ENCODE data around the gene PIP4K2C. TPM values are rescaled to one million over a fixed set of nuclear protein-coding genes. Genes with fewer than 3 reads are reported as not detected.
A peak's percentile ranks its signal among the peaks of the same experiment; 100 is the strongest.

The PIP4K2C gene
- total and polyA plus RNA-seq, 2 donors (not counting 1 experiment from before 2014, with no cell fraction given), result 11.9 to 24.3 TPM

GRCh38 chr12:57603324-57603723 lies 12.3 kb downstream of the PIP4K2C start:
- no peak overlapping the region for H3K4me3 ChIP-seq (replicated peaks in 1 of 4; ENCODE audit: control extremely low read depth in 1 of 4, insufficient read depth in 1 of 4, low read depth in 3 of 4, low read length in 4 of 4)
- no peaks in the 10 kb centered on the region for H3K79me2 ChIP-seq (ENCODE audit: control insufficient read depth, insufficient read depth, low read length)
- H3K27me3 ChIP-seq (ENCODE audit: control insufficient read depth, insufficient read depth, low read length), result no peaks in the 10 kb centered on the region
- no peaks in the 10 kb centered on the region for H3K9me3 ChIP-seq (ENCODE audit: control insufficient read depth, insufficient read depth, low read depth, low read length)
- H3K27ac ChIP-seq (ENCODE audit: insufficient read depth, low read length), result no peak overlapping the region
- H3K4me2 ChIP-seq (ENCODE audit: extremely low read depth, insufficient read depth, low read length), result no peak overlapping the region
- H2AFZ ChIP-seq (ENCODE audit: low read length), result no peak overlapping the region
- no peaks in the 10 kb centered on the region for H4K20me1 ChIP-seq (ENCODE audit: control insufficient read depth, extremely low read depth, insufficient read depth, low read length)
- DNase-seq (ENCODE audit: low read depth in 2 of 2), result no peak
- H3K36me3 ChIP-seq (ENCODE audit: control insufficient read depth, insufficient read depth, low read length), result no peaks in the 10 kb centered on the region
- H3K9ac ChIP-seq (ENCODE audit: insufficient read depth, low read length), result no peak overlapping the region
- TF ChIP-seq EZH2 (IDR thresholded peaks at IDR 0.05; ENCODE audit: low read length, missing control alignments) (no peak), CTCF (conservative IDR thresholded peaks at IDR 0.05 in 1 of 2, IDR thresholded peaks at IDR 0.05 in 1 of 2; ENCODE audit: low read depth in 1 of 2, low read length in 2 of 2) (no peak)
- peaks cover 5% of the 10 kb centered on the region for H3K4me1 ChIP-seq (ENCODE audit: control insufficient read depth, extremely low read depth, insufficient read depth, low read length)

GRCh38 chr12:57603815-57604453 lies 12.9 kb downstream of the PIP4K2C start:
- peak; percentile 63 to 78 for DNase-seq (ENCODE audit: low read depth in 2 of 2)
- H3K4me2 ChIP-seq (ENCODE audit: extremely low read depth, insufficient read depth, low read length), result peak overlapping the region; percentile 61
- peak overlapping the region; percentile 37 to 79 (median 60) for H3K4me3 ChIP-seq (replicated peaks in 1 of 4; ENCODE audit: control extremely low read depth in 1 of 4, insufficient read depth in 1 of 4, low read depth in 3 of 4, low read length in 4 of 4)
- H2AFZ ChIP-seq (ENCODE audit: low read length), result peak overlapping the region; percentile 85
- H3K4me1 ChIP-seq (ENCODE audit: control insufficient read depth, extremely low read depth, insufficient read depth, low read length), result peaks cover 5% of the 10 kb centered on the region
- peaks cover 2% of the 10 kb centered on the region for H3K36me3 ChIP-seq (ENCODE audit: control insufficient read depth, insufficient read depth, low read length)
- no peaks in the 10 kb centered on the region for H3K27me3 ChIP-seq (ENCODE audit: control insufficient read depth, insufficient read depth, low read length)
- no peak overlapping the region for H3K9ac ChIP-seq (ENCODE audit: insufficient read depth, low read length)
- no peaks in the 10 kb centered on the region for H3K9me3 ChIP-seq (ENCODE audit: control insufficient read depth, insufficient read depth, low read depth, low read length)
- TF ChIP-seq CTCF (conservative IDR thresholded peaks at IDR 0.05 in 1 of 2, IDR thresholded peaks at IDR 0.05 in 1 of 2; ENCODE audit: low read depth in 1 of 2, low read length in 2 of 2) (no peak), EZH2 (IDR thresholded peaks at IDR 0.05; ENCODE audit: low read length, missing control alignments) (no peak)
- no peaks in the 10 kb centered on the region for H3K79me2 ChIP-seq (ENCODE audit: control insufficient read depth, insufficient read depth, low read length)
- no peak overlapping the region for H3K27ac ChIP-seq (ENCODE audit: insufficient read depth, low read length)
- no peaks in the 10 kb centered on the region for H4K20me1 ChIP-seq (ENCODE audit: control insufficient read depth, extremely low read depth, insufficient read depth, low read length)

GRCh38 chr12:57604454-57604991 lies 13.5 kb downstream of the PIP4K2C start, which contains the start of gene DTX3:
Gene DTX3, plus strand, starts transcription at chr12:57604824. Its CDS starts 1,694 bp downstream, at chr12:57606518.
- Histone ChIP-seq H3K4me2 (ENCODE audit: extremely low read depth, insufficient read depth, low read length) (peak within 1 kb of the TSS; percentile 64), H3K9me3 (ENCODE audit: control insufficient read depth, insufficient read depth, low read depth, low read length) (no peaks in the 10 kb centered on the region), H3K79me2 (ENCODE audit: control insufficient read depth, insufficient read depth, low read length) (no peaks in the 10 kb centered on the region), H3K36me3 (ENCODE audit: control insufficient read depth, insufficient read depth, low read length) (peaks cover 2% of the 10 kb centered on the region), H4K20me1 (ENCODE audit: control insufficient read depth, extremely low read depth, insufficient read depth, low read length) (no peaks in the 10 kb centered on the region), H2AFZ (ENCODE audit: low read length) (peak within 1 kb of the TSS; percentile 85), H3K27me3 (ENCODE audit: control insufficient read depth, insufficient read depth, low read length) (no peaks in the 10 kb centered on the region), H3K9ac (ENCODE audit: insufficient read depth, low read length) (peak within 1 kb of the TSS; percentile 67), H3K4me1 (ENCODE audit: control insufficient read depth, extremely low read depth, insufficient read depth, low read length) (peaks cover 5% of the 10 kb centered on the region), H3K27ac (ENCODE audit: insufficient read depth, low read length) (peak within 1 kb of the TSS; percentile 52), H3K4me3 (replicated peaks in 1 of 4; ENCODE audit: control extremely low read depth in 1 of 4, insufficient read depth in 1 of 4, low read depth in 3 of 4, low read length in 4 of 4) (peak within 1 kb of the TSS; percentile 37 to 79 (median 62))
- TF ChIP-seq CTCF (conservative IDR thresholded peaks at IDR 0.05 in 1 of 2, IDR thresholded peaks at IDR 0.05 in 1 of 2; ENCODE audit: low read depth in 1 of 2, low read length in 2 of 2) (no peak), EZH2 (IDR thresholded peaks at IDR 0.05; ENCODE audit: low read length, missing control alignments) (no peak)
- DNase-seq (ENCODE audit: low read depth in 2 of 2), result peak; percentile 38 to 43
